ENCODE measurements around the gene MYO1F. TPM values are rescaled to one million over a fixed set of nuclear protein-coding genes. Genes with fewer than 3 reads are reported as not detected.
A peak's percentile ranks its signal among the peaks of the same experiment; 100 is the strongest.

Gene MYO1F
- total and polyA plus RNA-seq, 10 of the 15 experiments (the other 5 are each of a cell fraction or from before 2014, with no cell fraction given): 3.5 to 49.4 (median 31.3) TPM

GRCh38 chr19:8513687-8514504 lies 63.3 kb downstream of the MYO1F start, which contains the start of gene ZNF414 (continued):
- TF ChIP-seq BHLHE40 (IDR thresholded peaks at IDR 0.05; ENCODE audit: borderline replicate concordance in 1 of 2, low read depth in 2 of 2, low read length in 1 of 2) (peak in 1 of 2 experiments; percentile 70; a peak in 2 of 4 replicates), NR2C2 (IDR thresholded peaks at IDR 0.05; ENCODE audit: borderline replicate concordance, control insufficient read depth, insufficient read length, low read depth) (no peak), NBN (IDR thresholded peaks at IDR 0.05) (peak; percentile 74), NRF1 (conservative IDR thresholded peaks at IDR 0.05; ENCODE audit: low read depth, low read length) (peak; percentile 35; the same call in 1 of the 2 replicates), ZNF592 (IDR thresholded peaks at IDR 0.05) (0 out of 2 replicates have a peak, but pooled peaks have one; percentile 26), E4F1 (IDR thresholded peaks at IDR 0.05; ENCODE audit: borderline replicate concordance, partially characterized antibody) (peak; percentile 76), GABPA (IDR thresholded peaks at IDR 0.05; ENCODE audit: low read depth) (peak; percentile 66; the same call in 1 of the 2 replicates), IRF5 (IDR thresholded peaks at IDR 0.05; ENCODE audit: borderline replicate concordance) (peak; percentile 64; the same call in 1 of the 2 replicates), IKZF1 (conservative IDR thresholded peaks at IDR 0.05) (peak; percentile 89), ZNF207 (IDR thresholded peaks at IDR 0.05; ENCODE audit: borderline replicate concordance) (peak; percentile 96; the same call in 1 of the 2 replicates), MEF2A (IDR thresholded peaks at IDR 0.05; ENCODE audit: insufficient read depth, low read depth, low read length) (no peak), EGR1 (IDR thresholded peaks at IDR 0.05; ENCODE audit: borderline replicate concordance in 1 of 2, low read depth in 2 of 2, low read length in 2 of 2) (peak in 1 of 2 experiments; percentile 64; a peak in 2 of 3 replicates), NR2C1 (IDR thresholded peaks at IDR 0.05) (peak; percentile 50; the same call in 1 of the 2 replicates), TCF7 (IDR thresholded peaks at IDR 0.05; ENCODE audit: borderline replicate concordance) (no peak), PML (IDR thresholded peaks at IDR 0.05; ENCODE audit: low read length) (peak; percentile 74; the same call in 1 of the 2 replicates), RELA (IDR thresholded peaks at IDR 0.05; ENCODE audit: borderline replicate concordance, partially characterized antibody) (peak; percentile 71), ZNF217 (IDR thresholded peaks at IDR 0.05) (no peak)
